Astrocyte (in vitro differentiated cells and primary cell): ENCODE results near the gene FAM174C. TPM values are rescaled to one million over a fixed set of nuclear protein-coding genes. Genes with fewer than 3 reads are reported as not detected.

ENCODE experiments used
- DNase-seq: peaks from one replicate; pipeline ENCODE4 v3.0.0-alpha.2; 2010; ENCODE audit warnings: low read depth
- FAIRE-seq: peaks from 2 replicates; lab custom pipeline; 2011; peaks lifted over from hg19 to GRCh38; lab: Jason Lieb, UNC
- H2AFZ ChIP-seq: 2 replicates; pipeline ENCODE4 v1.6.0; 2012; ENCODE audit warnings: low read depth, low read length, inconsistent platforms
- H3K27ac ChIP-seq: 2 replicates; pipeline ENCODE4 v1.5.1; 2011; ENCODE audit warnings: low read depth, low read length, inconsistent platforms
- H3K27me3 ChIP-seq: 2 replicates; pipeline ENCODE4 v1.6.0; 2011; ENCODE audit warnings: low read length, inconsistent platforms; ENCODE audit not compliant: insufficient read depth
- H3K36me3 ChIP-seq: 2 replicates; pipeline ENCODE4 v1.5.1; 2011; ENCODE audit warnings: low read length, inconsistent platforms; ENCODE audit not compliant: insufficient read depth
- H3K4me1 ChIP-seq: 2 replicates; pipeline ENCODE4 v1.5.1; 2011; ENCODE audit warnings: low read length, inconsistent platforms; ENCODE audit not compliant: insufficient read depth
- H3K4me2 ChIP-seq: 2 replicates; pipeline ENCODE4 v1.6.0; 2012; ENCODE audit warnings: low read length, inconsistent platforms
- H3K4me3 ChIP-seq: 2 replicates; pipeline ENCODE4 v1.5.1; 2011; ENCODE audit warnings: low read depth, mild to moderate bottlenecking, low read length, inconsistent platforms; ENCODE audit not compliant: insufficient read depth
- H3K79me2 ChIP-seq: 2 replicates; pipeline ENCODE4 v1.6.0; 2012; ENCODE audit warnings: mild to moderate bottlenecking, low read length, inconsistent platforms; ENCODE audit not compliant: insufficient read depth
- H3K9ac ChIP-seq: 2 replicates; pipeline ENCODE4 v1.6.0; 2012; ENCODE audit warnings: mild to moderate bottlenecking, low read length, inconsistent platforms
- H3K9me3 ChIP-seq: 2 replicates; pipeline ENCODE4 v1.5.1; 2012; ENCODE audit warnings: low read depth, mild to moderate bottlenecking, low read length, inconsistent platforms; ENCODE audit not compliant: insufficient read depth
- H4K20me1 ChIP-seq: 2 replicates; pipeline ENCODE4 v1.6.0; 2012; ENCODE audit warnings: low read length, inconsistent platforms; ENCODE audit not compliant: insufficient read depth
- H3K27ac Mint-ChIP-seq: one replicate; pipeline ENCODE4 v1.8.0; 2021; ENCODE audit warnings: mild to moderate bottlenecking, mixed read lengths; ENCODE audit not compliant: unreplicated experiment
- H3K27me3 Mint-ChIP-seq: one replicate; pipeline ENCODE4 v1.8.0; 2021; ENCODE audit warnings: low read depth, mixed read lengths; ENCODE audit not compliant: unreplicated experiment
- H3K36me3 Mint-ChIP-seq: one replicate; pipeline ENCODE4 v1.8.0; 2021; ENCODE audit warnings: low read depth, mixed read lengths; ENCODE audit not compliant: unreplicated experiment
- H3K4me1 Mint-ChIP-seq: one replicate; pipeline ENCODE4 v1.8.0; 2021; ENCODE audit warnings: low read depth, mixed read lengths; ENCODE audit not compliant: unreplicated experiment
- H3K4me3 Mint-ChIP-seq: one replicate; pipeline ENCODE4 v1.8.0; 2021; ENCODE audit warnings: mild to moderate bottlenecking, moderate library complexity, mixed read lengths; ENCODE audit not compliant: unreplicated experiment
- H3K9me3 Mint-ChIP-seq: one replicate; pipeline ENCODE4 v1.8.0; 2021; ENCODE audit warnings: mild to moderate bottlenecking, mixed read lengths; ENCODE audit not compliant: unreplicated experiment
- EZH2 ChIP-seq: IDR thresholded peaks from 2 replicates; pipeline ENCODE4 v1.6.1; 2012; ENCODE audit warnings: mild to moderate bottlenecking, low read length, inconsistent platforms; ENCODE audit not compliant: insufficient read depth
- total RNA-seq: library from RNA; stranded (reverse); gene quantifications from 2 replicates; pipeline ENCODE4 v1.2.1, GENCODE V29; 2021
- TF ChIP-seq, protein P1 (sequence below): IDR thresholded peaks from 2 replicates; pipeline ENCODE4 v1.5.1; 2011; ENCODE audit warnings: low read depth, mild to moderate bottlenecking, inconsistent platforms, low read length, moderate library complexity; ENCODE audit not compliant: insufficient read depth

The FAM174C gene
- total RNA-seq, 1 donor from 2014 or later = 50.5 TPM

DNA sequence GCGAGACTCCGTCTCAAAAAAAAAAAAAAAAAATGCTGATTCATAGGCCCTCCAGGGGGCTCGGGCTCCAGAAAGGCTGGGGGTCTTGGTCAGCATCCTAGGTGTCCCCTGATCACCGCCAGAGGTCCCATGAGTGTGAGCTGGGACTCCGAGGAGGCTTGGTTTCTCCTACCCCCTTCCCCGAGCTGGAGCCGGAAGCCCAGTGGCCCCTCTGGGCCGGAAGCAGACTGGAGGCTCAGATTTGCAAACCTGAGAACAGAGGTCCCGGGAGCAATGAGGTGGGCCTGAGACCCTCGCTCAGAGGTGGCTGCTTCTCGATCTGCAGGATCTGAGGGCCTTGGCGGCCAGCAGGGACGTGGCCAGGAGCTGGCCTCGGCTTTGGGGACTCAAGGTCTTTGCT, 51.8 kb downstream of the FAM174C start:
- H3K27me3 Mint-ChIP-seq = peaks cover 8% of the 10 kb centered on the region
- H3K36me3 ChIP-seq = no peaks in the 10 kb centered on the region
- H2AFZ ChIP-seq = no peak overlapping the region
- peaks cover 2% of the 10 kb centered on the region for H3K9me3 Mint-ChIP-seq
- no peak overlapping the region for H3K4me3 ChIP-seq
- H3K36me3 Mint-ChIP-seq = no peaks in the 10 kb centered on the region
- peaks cover 13% of the 10 kb centered on the region for H3K4me1 ChIP-seq
- H3K4me3 Mint-ChIP-seq = no peak overlapping the region
- no peak overlapping the region for H3K27ac Mint-ChIP-seq
- no peaks in the 10 kb centered on the region for H3K79me2 ChIP-seq
- no peaks in the 10 kb centered on the region for H3K27me3 ChIP-seq
- no peaks in the 10 kb centered on the region for H3K9me3 ChIP-seq
- FAIRE-seq (no peak), DNase-seq (no peak)
- H3K9ac ChIP-seq = no peak overlapping the region
- no peak overlapping the region for H3K4me2 ChIP-seq
- no peaks in the 10 kb centered on the region for H4K20me1 ChIP-seq
- H3K27ac ChIP-seq = no peak overlapping the region
- no peaks in the 10 kb centered on the region for H3K4me1 Mint-ChIP-seq
- TF ChIP-seq, protein P1, sequence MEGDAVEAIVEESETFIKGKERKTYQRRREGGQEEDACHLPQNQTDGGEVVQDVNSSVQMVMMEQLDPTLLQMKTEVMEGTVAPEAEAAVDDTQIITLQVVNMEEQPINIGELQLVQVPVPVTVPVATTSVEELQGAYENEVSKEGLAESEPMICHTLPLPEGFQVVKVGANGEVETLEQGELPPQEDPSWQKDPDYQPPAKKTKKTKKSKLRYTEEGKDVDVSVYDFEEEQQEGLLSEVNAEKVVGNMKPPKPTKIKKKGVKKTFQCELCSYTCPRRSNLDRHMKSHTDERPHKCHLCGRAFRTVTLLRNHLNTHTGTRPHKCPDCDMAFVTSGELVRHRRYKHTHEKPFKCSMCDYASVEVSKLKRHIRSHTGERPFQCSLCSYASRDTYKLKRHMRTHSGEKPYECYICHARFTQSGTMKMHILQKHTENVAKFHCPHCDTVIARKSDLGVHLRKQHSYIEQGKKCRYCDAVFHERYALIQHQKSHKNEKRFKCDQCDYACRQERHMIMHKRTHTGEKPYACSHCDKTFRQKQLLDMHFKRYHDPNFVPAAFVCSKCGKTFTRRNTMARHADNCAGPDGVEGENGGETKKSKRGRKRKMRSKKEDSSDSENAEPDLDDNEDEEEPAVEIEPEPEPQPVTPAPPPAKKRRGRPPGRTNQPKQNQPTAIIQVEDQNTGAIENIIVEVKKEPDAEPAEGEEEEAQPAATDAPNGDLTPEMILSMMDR = no peak
- TF ChIP-seq EZH2 = no peak

Other genes with a start within 250 kb of the FAM174C start
- 781 and 819 TPM in 2 replicates for gene CNN2, start 248.9 kb upstream of the FAM174C start, total RNA-seq
- gene ABCA7, start 235.4 kb upstream of the FAM174C start, total RNA-seq = 14.3 and 18.4 TPM in 2 replicates
- 2.7 and 3.0 TPM in 2 replicates for gene ARHGAP45, start 208.4 kb upstream of the FAM174C start, total RNA-seq
- gene POLR2E, start 180.2 kb upstream of the FAM174C start, total RNA-seq = 180 and 207 TPM in 2 replicates
- gene GPX4, start 171.5 kb upstream of the FAM174C start, total RNA-seq = 294 and 325 TPM in 2 replicates
- 39.3 and 43.2 TPM in 2 replicates for gene SBNO2, start 101.3 kb upstream of the FAM174C start, total RNA-seq
- gene STK11, start 69.8 kb upstream of the FAM174C start, total RNA-seq = 61.6 and 67.9 TPM in 2 replicates
- 18.8 and 19.8 TPM in 2 replicates for gene CBARP, start 37.5 kb upstream of the FAM174C start, total RNA-seq
- gene ATP5F1D, start 33.8 kb upstream of the FAM174C start, total RNA-seq = 154 and 170 TPM in 2 replicates
- gene MIDN, start 26.9 kb upstream of the FAM174C start, total RNA-seq = 119 and 141 TPM in 2 replicates
- 184 and 215 TPM in 2 replicates for gene CIRBP, start 6.2 kb upstream of the FAM174C start, total RNA-seq
- gene EFNA2, start 10.3 kb downstream of the FAM174C start, total RNA-seq = 7.0 and 8.4 TPM in 2 replicates
- 64.0 and 67.3 TPM in 2 replicates for gene NDUFS7, start 108.4 kb downstream of the FAM174C start, total RNA-seq
- 34.1 and 35.9 TPM in 2 replicates for gene GAMT, start 126.0 kb downstream of the FAM174C start, total RNA-seq
- 94.7 and 108 TPM in 2 replicates for gene DAZAP1, start 132.1 kb downstream of the FAM174C start, total RNA-seq
- gene RPS15, start 162.9 kb downstream of the FAM174C start, total RNA-seq = 973 and 1,045 TPM in 2 replicates
- 5.5 and 7.1 TPM in 2 replicates for gene APC2, start 174.6 kb downstream of the FAM174C start, total RNA-seq
- 30.2 and 32.4 TPM in 2 replicates for gene C19orf25, start 203.7 kb downstream of the FAM174C start, total RNA-seq
- 2.7 and 3.9 TPM in 2 replicates for gene PCSK4, start 214.8 kb downstream of the FAM174C start, total RNA-seq
- 5.7 and 6.6 TPM in 2 replicates for gene REEP6, start 215.7 kb downstream of the FAM174C start, total RNA-seq
- gene ADAMTSL5, start 237.5 kb downstream of the FAM174C start, total RNA-seq = 4.7 and 5.5 TPM in 2 replicates
- 0.09 TPM in 1 of 2 replicates, not detected in the other for gene PLK5, start 248.5 kb downstream of the FAM174C start, total RNA-seq